Right lobe of liver (tissue), 6 donors: ENCODE data around the gene EVC. TPM values are rescaled to one million over a fixed set of nuclear protein-coding genes. Genes with fewer than 3 reads are reported as not detected.

Experiments
- ATAC-seq, 4 donors: fragments of 200-7000 bp; cut with Tn5 transposase; one replicate each; pipeline ENCODE4 v1.9.1; 2020; ENCODE audit warnings: mild to moderate bottlenecking in 4 of 4, moderate library complexity in 4 of 4
- DNase-seq, 3 donors: peaks; one replicate each; pipeline ENCODE4 v3.0.0-alpha.2; 2020
- H3K27ac ChIP-seq, 3 donors: fragments of 200-600 bp; one replicate each; pipeline ENCODE4 v1.8.0; 2022
- H3K27me3 ChIP-seq, 2 donors: fragments of 200-600 bp; one replicate each; pipeline ENCODE4 v1.8.0; 2022
- H3K36me3 ChIP-seq, 4 donors: fragments of 200-600 bp; sonication (generic) in 1 of 4; one replicate each; pipeline versions ENCODE4 v1.5.1 to v1.8.0; 2017 to 2022; ENCODE audit warnings: control low read depth in 1 of 4
- H3K4me1 ChIP-seq, 4 donors: fragments of 200-600 bp; sonication (generic) in 1 of 4; one replicate each; pipeline versions ENCODE4 v1.5.1 to v1.8.0; 2017 to 2022; ENCODE audit warnings: control low read depth in 1 of 4
- H3K4me3 ChIP-seq, 3 donors: fragments of 200-600 bp; one replicate each; pipeline ENCODE4 v1.8.0; 2022
- H3K9me3 ChIP-seq, 4 donors: fragments of 200-600 bp; sonication (generic) in 1 of 4; one replicate each; pipeline versions ENCODE4 v1.5.1 to v1.8.0; 2017 to 2022; ENCODE audit warnings: control low read depth in 1 of 4
- CTCF ChIP-seq, 4 donors: fragments of 200-600 bp in 3 of 4; fragments of 450-650 bp in 1 of 4; IDR thresholded peaks; one replicate each; pipeline versions ENCODE4 v1.5.1 to v1.8.0; 2016 to 2022; ENCODE audit warnings: antibody characterized with exemption in 4 of 4, mild to moderate bottlenecking in 2 of 4
- POLR2A ChIP-seq: fragments of 450-650 bp; IDR thresholded peaks from one replicate; pipeline ENCODE4 v1.6.1; 2017; ENCODE audit warnings: antibody characterized with exemption, mild to moderate bottlenecking
- WGBS: methylation state at CpG from one replicate; pipeline ENCODE4 v1.1.6; 2018; ENCODE audit warnings: low coverage, low lambda C conversion rate; ENCODE audit not compliant: insufficient coverage; ENCODE audit errors: missing lambda C conversion rate; 5-methylcytosine and 5-hydroxymethylcytosine counted together
- intact Hi-C, 2 donors: fragments of 100-400 bp; cut with DNase I; formaldehyde crosslinking; loops; one replicate each; pipeline versions ENCODE4 v1.11.2 to v1.14.1; 2022
- total RNA-seq, 6 experiments: library from RNA; depleted of rRNA in 2 of 6; stranded (reverse); fragments of >200 nt in 2 of 6; fragmentation: NEBNext Ultra II Directional in 3 of 6; extraction: Animal tissue kit (Norgen Biotek cat#: 25700) in 3 of 6; gene quantifications; one replicate each; pipeline versions ENCODE4 v1.1.0 to v1.2.4, GENCODE V29; 2016 to 2023
- donor health status: DM: no; HTN: yes; CAD: no.
- donor health status: DM: no; HTN: no; CAD: no.
- donor health status: DM: no; HTN: no; CAD: no.
- donor health status: DM: no; HTN: yes; CAD: no.
- donor health status: DM: no; HTN: yes; CAD: no.

Gene EVC
- total RNA-seq, 6 experiments from 2014 or later: 2.6 to 6.5 (median 3.2) TPM

GRCh38 chr4:5753366-5753765 lies 42.4 kb downstream of the EVC start:
- Histone ChIP-seq H3K27me3 (no peaks in the 10 kb centered on the region), H3K9me3 (no peaks in the 10 kb centered on the region), H3K27ac (no peak overlapping the region), H3K4me1 (no peaks in the 10 kb centered on the region), H3K36me3 (no peaks in the 10 kb centered on the region), H3K4me3 (no peak overlapping the region)
- DNase-seq (no peak), ATAC-seq (no peak)
- WGBS: 83% methylated on average over 1 of the region's 7 CpGs
- intact Hi-C loops: no loop called here
- no peak for TF ChIP-seq POLR2A
- TF ChIP-seq CTCF (IDR thresholded peaks at IDR 0.05): no peak

GRCh38 chr4:5753766-5754528 lies 42.9 kb downstream of the EVC start:
- no peaks in the 10 kb centered on the region for H3K27me3 ChIP-seq
- H3K4me1 ChIP-seq: no peaks in the 10 kb centered on the region
- 98% methylated on average over 8 of the region's 19 CpGs for WGBS
- no peaks in the 10 kb centered on the region for H3K36me3 ChIP-seq
- DNase-seq: no peak
- intact Hi-C loops: no loop called here
- no peaks in the 10 kb centered on the region for H3K9me3 ChIP-seq
- H3K27ac ChIP-seq: no peak overlapping the region
- no peak overlapping the region for H3K4me3 ChIP-seq
- peak; percentile 23 to 71 (median 51) for ATAC-seq
- no peak for TF ChIP-seq CTCF (IDR thresholded peaks at IDR 0.05)
- TF ChIP-seq POLR2A: no peak

- TF ChIP-seq POLR2A: no peak
- no peak for TF ChIP-seq CTCF (IDR thresholded peaks at IDR 0.05)
- H3K36me3 ChIP-seq: no peaks in the 10 kb centered on the region
- no peak overlapping the region for H3K27ac ChIP-seq
- ATAC-seq (no peak), DNase-seq (no peak)
- H3K27me3 ChIP-seq: no peaks in the 10 kb centered on the region
- no peaks in the 10 kb centered on the region for H3K4me1 ChIP-seq
- no peak overlapping the region for H3K4me3 ChIP-seq
- no peaks in the 10 kb centered on the region for H3K9me3 ChIP-seq
- intact Hi-C loops: no loop called here
- WGBS: no CpG with 5 or more reads among the region's 8 CpGs
Measured at GRCh38 chr4:5754529-5754881, 43.5 kb downstream of the EVC start.

- no peaks in the 10 kb centered on the region for H3K9me3 ChIP-seq
- 74% methylated on average over 6 of the region's 16 CpGs for WGBS
- no peaks in the 10 kb centered on the region for H3K27me3 ChIP-seq
- no peaks in the 10 kb centered on the region for H3K4me1 ChIP-seq
- no peak for DNase-seq
- intact Hi-C loops: no loop called here
- H3K27ac ChIP-seq: no peak overlapping the region
- ATAC-seq: no peak
- H3K36me3 ChIP-seq: no peaks in the 10 kb centered on the region
- TF ChIP-seq POLR2A (no peak), CTCF (IDR thresholded peaks at IDR 0.05) (no peak)
- H3K4me3 ChIP-seq: no peak overlapping the region
Measured at GRCh38 chr4:5755161-5755560, 44.2 kb downstream of the EVC start.
